ENCODE data around the gene C5orf63. TPM values are rescaled to one million over a fixed set of nuclear protein-coding genes. Genes with fewer than 3 reads are reported as not detected.
"Not testable (repeated sequence)": the region's sequence is repeated elsewhere in the genome, so short reads cannot be mapped to it uniquely, and the experiment has no call there.

Gene C5orf63
- total RNA-seq, 2 experiments from 2014 or later: 4.2 TPM; not detected in 1

DNA sequence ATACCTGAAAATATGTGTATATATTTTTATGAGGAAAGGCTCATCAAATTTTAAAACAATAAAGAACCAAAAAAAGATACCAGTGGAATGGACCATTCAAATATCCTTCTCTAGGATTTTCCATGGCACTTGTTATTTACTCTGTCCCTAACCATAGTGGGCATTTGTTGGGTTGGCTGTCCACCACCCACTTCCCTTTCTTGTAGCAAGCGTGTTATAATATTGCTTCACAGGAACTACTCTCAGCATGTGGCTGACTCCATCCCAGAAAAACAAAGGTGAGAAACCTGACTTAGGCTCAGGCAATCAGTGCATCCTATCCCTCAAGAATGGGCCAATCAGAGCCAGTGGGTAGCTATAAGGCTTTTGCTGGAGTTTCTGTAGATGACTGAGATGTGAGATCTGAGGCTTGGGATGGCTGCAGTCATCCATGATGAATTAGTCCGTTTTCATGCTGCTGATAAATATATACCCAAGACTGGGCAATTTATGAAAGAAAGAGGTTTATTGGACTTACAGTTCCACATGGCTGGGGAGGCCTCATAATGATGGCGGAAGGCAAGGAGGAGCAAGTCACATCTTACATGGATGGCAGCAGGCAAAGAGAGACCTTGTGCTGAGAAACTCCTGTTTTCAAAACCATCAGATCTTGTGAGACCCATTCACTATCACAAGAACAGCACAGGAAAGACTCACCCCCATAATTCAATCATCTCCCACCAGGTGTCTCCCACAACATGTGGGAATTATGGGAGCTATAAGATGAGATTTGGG is 17.2 kb downstream of the C5orf63 start:
- ChIA-PET CTCF (ENCODE audit: unreplicated experiment) (no interaction called here), POLR2A (interaction anchor here (0.6 to 1.7 kb wide), 3 partner anchors 9 to 435 kb away, joined by 3 to 4 read pairs (median 3); no protein-coding TSS in a partner anchor)
- Histone ChIP-seq H3K9me3 (ENCODE audit: low read length) (no peaks in the 10 kb centered on the region; the same call in 1 of the 2 replicates), H3K4me3 (ENCODE audit: low read depth, low read length, poor library complexity, severe bottlenecking) (no peak overlapping the region), H3K36me3 (ENCODE audit: insufficient read depth, low read length) (peaks cover 9% of the 10 kb centered on the region; the same call in 1 of the 2 replicates), H3K4me1 (ENCODE audit: insufficient read depth, low read length, poor library complexity, severe bottlenecking) (no peaks in the 10 kb centered on the region), H3K9me2 (ENCODE audit: insufficient read depth, low read length) (no peaks in the 10 kb centered on the region), H4K20me1 (ENCODE audit: insufficient read depth, low read length) (no peaks in the 10 kb centered on the region), H3K4me2 (ENCODE audit: low read length) (no peak overlapping the region), H2AFZ (ENCODE audit: low read length) (no peak overlapping the region), H3K27ac (ENCODE audit: low read depth, low read length, poor library complexity, severe bottlenecking) (no peak overlapping the region), H3K79me2 (ENCODE audit: insufficient read depth, low read depth, low read length) (no peaks in the 10 kb centered on the region)
- no peak for DNase-seq (ENCODE audit: low spot score)
- intact Hi-C loops (cut with micrococcal nuclease; ENCODE audit: unreplicated experiment): no loop called here
- TF ChIP-seq EZH2phosphoT487 (IDR thresholded peaks at IDR 0.05; ENCODE audit: borderline replicate concordance, low read depth, low read length): no peak
- no peak for TF ChIP-seq CTCF (conservative IDR thresholded peaks at IDR 0.05; ENCODE audit: low read length)
- BruUV-seq (replicated peaks): no TSS peak

- H3K36me3 ChIP-seq (ENCODE audit: insufficient read depth, low read length); H2AFZ ChIP-seq (ENCODE audit: low read length): not testable (repeated sequence)
Measured at GRCh38 chr5:127053551-127053950, 19.8 kb downstream of the C5orf63 start.

GRCh38 chr5:127053049-127053448 is 20.3 kb downstream of the C5orf63 start:
- Histone ChIP-seq H2AFZ (ENCODE audit: low read length) (no peak overlapping the region), H3K27ac (ENCODE audit: low read depth, low read length, poor library complexity, severe bottlenecking) (no peak overlapping the region), H3K4me2 (ENCODE audit: low read length) (no peak overlapping the region), H4K20me1 (ENCODE audit: insufficient read depth, low read length) (no peaks in the 10 kb centered on the region), H3K9me3 (ENCODE audit: low read length) (no peaks in the 10 kb centered on the region; the same call in 1 of the 2 replicates), H3K4me3 (ENCODE audit: low read depth, low read length, poor library complexity, severe bottlenecking) (no peak overlapping the region), H3K36me3 (ENCODE audit: insufficient read depth, low read length) (peaks cover 9% of the 10 kb centered on the region; the same call in 1 of the 2 replicates), H3K4me1 (ENCODE audit: insufficient read depth, low read length, poor library complexity, severe bottlenecking) (no peaks in the 10 kb centered on the region), H3K9me2 (ENCODE audit: insufficient read depth, low read length) (no peaks in the 10 kb centered on the region), H3K79me2 (ENCODE audit: insufficient read depth, low read depth, low read length) (no peaks in the 10 kb centered on the region)
- ChIA-PET POLR2A (no interaction called here), CTCF (ENCODE audit: unreplicated experiment) (no interaction called here)
- BruUV-seq (replicated peaks): no TSS peak
- intact Hi-C loops (cut with micrococcal nuclease; ENCODE audit: unreplicated experiment): no loop called here
- no peak for DNase-seq (ENCODE audit: low spot score)
- TF ChIP-seq CTCF (conservative IDR thresholded peaks at IDR 0.05; ENCODE audit: low read length): no peak

More at GRCh38 chr5:127053551-127053950, 19.8 kb downstream of the C5orf63 start:
- H3K4me1 ChIP-seq (ENCODE audit: insufficient read depth, low read length, poor library complexity, severe bottlenecking); BruUV-seq (replicated peaks); H3K27ac ChIP-seq (ENCODE audit: low read depth, low read length, poor library complexity, severe bottlenecking); DNase-seq (ENCODE audit: low spot score); H3K4me3 ChIP-seq (ENCODE audit: low read depth, low read length, poor library complexity, severe bottlenecking); H4K20me1 ChIP-seq (ENCODE audit: insufficient read depth, low read length); POLR2A ChIA-PET; H3K9me2 ChIP-seq (ENCODE audit: insufficient read depth, low read length); H3K79me2 ChIP-seq (ENCODE audit: insufficient read depth, low read depth, low read length); CTCF ChIA-PET (ENCODE audit: unreplicated experiment); intact Hi-C loops (cut with micrococcal nuclease; ENCODE audit: unreplicated experiment); H3K9me3 ChIP-seq (ENCODE audit: low read length); H3K4me2 ChIP-seq (ENCODE audit: low read length): not testable (repeated sequence)
